GM19328 (cell line): Measurements from ENCODE around the gene RUNX2.

Experiments
- ATAC-seq: cut with Tn5 transposase; IDR thresholded peaks from one replicate; pipeline ENCODE4 v1.9.1; 2021; ENCODE audit warnings: mild to moderate bottlenecking, moderate library complexity; ENCODE audit not compliant: unreplicated experiment

Gene RUNX2

DNA sequence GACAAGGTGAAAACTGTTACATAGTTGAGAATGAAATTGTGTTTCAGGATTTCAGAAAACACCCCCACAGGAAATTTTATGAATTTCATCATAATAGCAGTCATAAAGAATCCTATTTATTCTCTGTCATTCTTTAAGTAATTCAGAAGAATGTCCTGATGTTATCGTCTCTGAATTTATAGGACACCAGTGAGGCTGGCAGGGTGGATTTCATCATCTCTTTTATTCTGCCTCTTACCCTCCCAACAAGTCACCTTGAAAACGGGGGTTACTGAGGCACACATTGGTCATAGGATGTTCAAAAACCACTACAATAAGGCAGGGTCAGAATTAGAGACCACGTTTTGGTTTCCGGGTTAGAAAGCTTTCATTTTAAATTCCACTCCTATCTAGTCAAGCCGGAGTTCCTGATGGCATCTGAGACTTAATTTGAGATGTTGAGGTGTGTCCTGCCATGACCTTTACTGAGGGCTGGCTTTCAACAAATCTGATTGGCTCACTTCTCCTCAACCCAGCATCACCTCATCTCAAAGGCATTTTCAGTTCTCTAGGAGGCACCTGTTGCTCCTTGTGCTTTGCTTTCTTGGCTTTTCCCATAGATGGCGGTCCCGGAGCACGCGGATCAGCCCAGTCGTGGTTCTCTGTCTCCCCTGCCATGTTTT, 280.3 kb downstream of the RUNX2 start:
- no peak for ATAC-seq

DNA sequence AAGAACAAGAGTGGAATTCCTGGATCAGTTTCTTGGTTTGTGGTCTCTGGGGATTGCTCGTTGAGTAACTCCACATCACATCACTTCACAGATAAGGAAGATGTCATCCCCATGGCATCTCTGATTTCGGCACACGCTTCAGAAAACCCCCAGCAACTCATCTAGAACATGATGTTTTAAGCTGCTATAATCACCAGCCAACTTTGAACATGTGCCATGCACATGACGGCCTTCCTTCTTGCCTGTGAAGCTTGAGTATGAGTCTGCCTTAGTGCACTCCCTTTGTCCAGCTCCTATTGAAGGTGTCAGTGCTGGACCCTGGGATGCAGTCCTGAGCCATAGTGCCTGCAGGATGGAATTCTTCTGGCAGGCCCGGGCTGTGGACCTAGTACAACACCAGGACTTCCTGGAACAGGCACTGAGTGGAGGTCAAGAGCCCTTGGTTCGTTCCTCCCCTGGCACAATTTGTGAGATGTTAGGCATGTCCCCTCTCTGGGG, 281.1 kb downstream of the RUNX2 start:
- no peak for ATAC-seq

DNA sequence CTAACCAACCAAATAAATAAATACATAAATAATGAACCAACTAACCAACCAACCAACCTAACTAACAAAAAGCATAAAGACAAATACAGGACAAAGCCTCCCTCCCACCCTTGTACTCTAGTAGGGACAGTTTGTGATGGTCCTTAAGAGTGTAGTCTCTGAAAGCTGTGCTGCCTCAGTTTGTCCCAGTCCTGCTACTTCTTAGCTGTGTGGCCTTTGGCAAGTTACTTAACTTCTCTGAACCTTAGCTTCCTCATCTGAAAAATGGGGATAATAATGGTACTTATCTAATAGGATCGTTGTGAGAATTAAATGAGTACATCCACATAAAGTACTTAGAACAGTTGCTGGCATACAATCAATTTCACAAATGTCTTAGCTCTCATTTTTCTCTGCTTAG, 282.2 kb downstream of the RUNX2 start:
- no peak for ATAC-seq

DNA sequence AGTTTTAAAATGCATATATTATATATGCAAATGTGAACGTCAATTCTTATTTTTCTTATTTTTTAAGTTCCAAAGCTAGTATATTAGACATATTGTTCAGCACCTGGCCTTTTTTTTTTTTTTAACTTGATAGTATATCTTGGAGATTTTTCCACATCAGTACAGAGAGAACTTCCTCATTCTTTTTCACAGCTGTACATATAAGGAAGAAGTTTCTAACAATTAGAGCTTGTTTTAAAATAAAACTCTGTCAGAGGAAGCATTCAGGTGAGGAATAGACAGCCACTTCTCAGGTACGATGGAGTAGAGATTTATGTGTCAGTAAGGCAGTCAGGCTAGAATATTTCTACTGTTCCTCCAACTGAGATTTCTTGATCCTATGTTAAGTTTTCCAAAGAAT, 282.7 kb downstream of the RUNX2 start:
- no peak for ATAC-seq

DNA sequence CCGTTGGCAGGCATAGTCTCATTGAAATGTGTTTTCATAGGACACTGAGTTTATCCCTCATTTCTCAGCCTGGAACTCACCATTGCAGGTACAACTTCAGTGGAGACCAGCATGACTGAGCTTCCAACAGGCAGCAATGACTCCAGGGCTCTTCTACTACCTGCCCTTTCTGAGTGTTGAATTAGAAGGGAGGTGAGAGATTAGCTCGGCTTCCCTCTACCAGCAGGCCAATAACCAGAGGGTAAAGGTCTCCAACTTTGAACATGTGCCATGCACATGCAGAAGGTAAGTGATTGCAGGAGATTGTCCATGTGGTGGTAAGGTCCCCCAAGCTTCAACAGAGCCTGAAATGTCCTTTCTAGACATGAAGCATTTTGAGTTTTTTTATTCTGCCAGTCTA, 283.4 kb downstream of the RUNX2 start:
- ATAC-seq: no peak

DNA sequence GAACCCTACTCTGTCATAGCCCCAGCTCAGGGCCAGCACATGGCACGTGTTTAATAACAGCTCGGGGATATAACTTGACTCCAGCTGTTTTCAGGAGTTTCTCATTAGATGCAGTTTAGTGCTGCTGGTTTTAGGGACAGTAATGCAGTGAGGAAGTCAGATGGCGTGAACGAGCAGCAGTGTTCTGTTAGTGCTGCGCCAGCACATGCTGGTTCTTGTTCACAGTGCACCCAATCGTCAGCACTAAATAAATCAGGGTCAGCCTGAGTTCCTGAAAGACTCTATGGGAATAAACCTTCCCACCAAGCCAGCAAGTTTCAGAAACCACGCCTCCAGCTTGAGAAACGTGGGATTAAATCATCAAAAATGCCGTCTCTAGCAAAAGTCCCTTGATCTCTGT, 285.5 kb downstream of the RUNX2 start:
- ATAC-seq: no peak

DNA sequence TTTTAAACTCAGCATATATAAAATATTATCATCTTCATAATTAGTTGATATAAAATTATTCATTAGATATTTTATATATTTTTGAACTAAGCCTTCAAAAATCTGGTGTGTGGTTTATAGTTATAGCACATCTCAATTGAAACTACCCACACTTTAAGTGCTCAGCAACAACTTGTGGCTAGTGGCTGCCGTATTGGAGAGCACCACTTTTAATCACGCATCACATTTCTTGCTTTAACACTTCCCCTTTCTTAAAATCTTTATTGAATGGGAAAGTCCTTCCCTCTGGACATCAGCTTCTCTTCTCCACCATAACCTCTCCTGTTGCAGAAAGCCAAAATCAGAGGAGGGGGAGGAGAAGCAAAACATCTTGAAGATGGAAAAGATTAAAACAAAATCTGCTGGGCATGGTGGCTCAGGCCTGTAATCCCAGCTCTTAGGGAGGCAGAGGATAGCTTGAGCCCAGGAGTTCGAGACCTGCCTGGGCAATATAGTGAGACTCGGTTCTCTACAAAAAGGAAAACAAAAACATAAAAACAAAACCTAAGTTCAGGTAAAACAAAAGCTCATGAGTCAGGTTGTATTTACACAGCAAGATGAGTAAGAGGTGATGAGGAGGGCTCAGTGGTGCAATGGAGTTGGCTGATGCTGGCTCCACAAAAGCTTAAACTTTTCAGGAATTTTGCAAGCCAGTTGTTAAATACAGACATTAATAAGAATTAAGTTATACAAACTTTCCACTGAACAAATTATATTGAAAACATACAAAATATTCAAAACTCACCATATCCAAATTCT, 286.6 kb downstream of the RUNX2 start:
- no peak for ATAC-seq

DNA sequence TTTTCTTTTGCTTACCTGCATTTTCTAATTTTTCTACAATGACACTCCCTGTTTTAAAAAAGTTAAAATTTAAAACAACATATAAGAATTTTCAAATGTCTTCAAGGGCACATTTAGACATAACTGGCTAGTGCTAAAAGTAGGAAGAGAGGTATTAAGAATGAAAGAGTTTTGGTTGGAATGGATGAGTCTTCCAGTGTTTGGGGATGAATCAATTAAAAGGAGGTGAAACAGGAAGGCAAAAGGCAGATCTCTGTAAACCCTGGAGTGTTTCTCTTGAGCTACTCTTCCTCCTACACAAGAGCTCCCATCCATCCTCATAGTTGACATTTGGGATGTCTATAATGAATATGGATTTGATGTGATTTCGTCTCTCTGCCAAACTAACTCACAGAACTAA, 288.1 kb downstream of the RUNX2 start:
- no peak for ATAC-seq

DNA sequence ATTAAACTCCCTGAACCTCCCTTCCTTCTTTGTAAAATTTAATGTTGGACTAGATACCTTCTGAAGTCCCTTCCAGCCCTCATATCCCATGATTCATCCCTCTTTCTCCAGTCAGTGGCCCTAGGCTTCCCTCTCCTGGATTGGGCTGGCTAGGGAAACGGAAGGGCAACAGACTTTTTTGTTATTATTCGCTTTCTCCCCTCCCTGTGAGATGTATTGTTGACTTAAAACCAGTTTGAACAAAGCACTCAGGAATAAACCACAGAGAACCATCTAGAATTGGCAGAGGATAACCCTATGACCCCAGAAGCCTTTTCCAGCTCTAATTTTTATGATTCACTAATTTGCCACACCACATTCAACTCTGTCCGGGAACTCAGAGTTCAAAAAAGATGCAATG, 289.3 kb downstream of the RUNX2 start:
- ATAC-seq: no peak

DNA sequence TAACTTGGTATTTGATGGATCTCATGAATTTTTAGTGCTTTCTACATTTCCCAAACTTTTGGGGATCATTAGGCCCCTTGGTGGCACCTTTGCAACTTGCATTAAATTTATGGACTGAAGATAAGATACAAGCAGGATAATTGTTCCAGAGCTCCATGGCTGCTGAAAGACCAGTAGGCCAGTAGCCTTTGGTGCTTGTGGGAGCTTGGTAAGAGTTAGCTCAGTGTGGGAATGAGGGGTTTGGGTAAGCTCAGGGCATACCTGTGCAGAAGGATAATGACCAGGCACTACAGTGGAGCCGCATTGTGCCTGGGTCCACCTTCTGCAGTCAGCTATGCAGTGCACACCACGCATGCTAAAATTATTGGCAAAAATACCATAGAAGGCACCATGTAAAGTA, 290.1 kb downstream of the RUNX2 start:
- no peak for ATAC-seq

DNA sequence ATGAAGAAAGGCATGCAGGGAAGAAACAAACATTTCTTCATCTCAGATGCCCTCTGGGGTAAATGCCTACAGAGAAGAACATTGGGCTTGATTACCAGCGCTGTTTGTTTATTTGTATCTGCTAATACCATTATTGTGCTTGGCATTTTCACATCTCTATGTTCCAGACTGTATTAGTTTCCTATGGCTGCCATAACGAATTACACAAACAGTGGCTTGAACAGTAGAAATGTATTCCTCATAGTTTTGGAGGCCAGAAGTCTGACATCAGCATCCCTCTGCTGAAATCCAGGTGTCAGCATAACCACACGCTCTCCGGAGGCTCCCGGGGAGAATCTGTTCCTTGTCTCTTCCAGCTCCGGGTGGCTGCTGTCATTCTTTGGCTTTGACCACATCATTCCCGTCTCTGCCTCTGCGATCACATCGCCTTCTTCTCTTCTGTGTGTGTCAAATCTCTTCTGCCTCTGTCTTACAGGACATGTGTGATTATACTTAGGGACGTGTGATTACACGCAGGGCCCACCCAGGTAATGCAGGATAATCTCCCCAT, 291.2 kb downstream of the RUNX2 start:
- ATAC-seq: no peak

DNA sequence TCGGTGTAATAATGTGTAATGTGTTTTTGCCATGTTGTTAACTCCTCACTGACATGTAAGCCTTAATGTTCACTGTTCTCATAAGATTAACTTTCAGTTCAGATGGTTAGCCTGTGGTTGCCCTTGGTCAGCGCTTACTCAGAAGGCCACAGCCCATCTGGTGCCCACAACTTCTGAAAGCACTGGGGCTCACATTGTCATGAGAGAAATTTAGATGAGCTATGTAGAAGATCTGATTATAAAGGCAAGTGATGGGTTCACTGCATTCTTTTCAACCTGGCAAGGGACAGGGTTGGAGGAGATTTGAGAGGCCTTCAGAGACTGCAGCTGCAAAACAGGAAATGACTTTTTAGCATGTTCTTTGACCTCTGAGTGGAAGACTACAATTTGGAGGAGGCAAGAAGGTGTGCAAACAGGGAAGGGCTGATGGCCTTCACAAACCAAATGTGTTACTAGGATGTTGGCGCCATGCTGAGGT, 291.9 kb downstream of the RUNX2 start:
- ATAC-seq: no peak

DNA sequence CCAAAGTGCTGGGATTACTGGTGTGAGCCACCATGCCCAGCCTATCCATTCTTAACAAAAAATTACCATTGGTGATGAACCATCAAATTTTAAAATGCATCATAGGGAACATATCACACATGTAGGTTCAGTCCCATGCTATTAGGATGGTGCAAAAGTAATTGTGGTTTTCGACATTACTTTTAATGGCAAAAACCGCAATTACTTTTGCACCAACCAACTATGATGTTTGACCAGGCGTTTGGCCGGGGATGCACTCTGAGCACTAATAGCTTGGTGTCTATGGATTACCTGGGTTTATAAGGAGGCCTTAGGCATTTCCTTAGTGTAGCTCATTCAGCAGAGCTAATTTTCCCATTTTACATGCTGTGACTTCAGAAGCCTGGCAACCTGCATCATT, 296.1 kb downstream of the RUNX2 start:
- ATAC-seq: no peak

DNA sequence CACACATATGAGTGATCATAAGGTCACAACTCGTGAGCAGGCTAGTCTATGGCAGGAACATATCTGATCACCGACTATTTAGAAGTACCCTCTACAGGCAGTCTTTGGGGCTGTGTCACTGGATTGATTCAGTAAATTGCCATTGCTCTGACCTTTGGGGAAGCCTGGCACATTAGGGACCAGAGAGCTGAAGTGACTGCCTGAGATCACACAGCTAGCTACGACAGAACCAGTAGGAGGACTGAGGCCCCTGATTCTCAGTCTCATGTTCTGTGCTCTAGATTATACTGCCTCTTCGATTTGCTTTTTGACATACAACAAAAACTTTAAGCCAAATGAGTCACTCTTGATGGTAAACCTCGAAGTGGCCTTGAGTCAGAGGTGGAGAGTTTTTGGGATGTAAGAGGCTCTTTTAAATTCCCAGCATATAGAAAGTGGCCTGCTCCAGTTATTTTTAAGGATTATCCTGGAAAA, 297.1 kb downstream of the RUNX2 start:
- no peak for ATAC-seq

DNA sequence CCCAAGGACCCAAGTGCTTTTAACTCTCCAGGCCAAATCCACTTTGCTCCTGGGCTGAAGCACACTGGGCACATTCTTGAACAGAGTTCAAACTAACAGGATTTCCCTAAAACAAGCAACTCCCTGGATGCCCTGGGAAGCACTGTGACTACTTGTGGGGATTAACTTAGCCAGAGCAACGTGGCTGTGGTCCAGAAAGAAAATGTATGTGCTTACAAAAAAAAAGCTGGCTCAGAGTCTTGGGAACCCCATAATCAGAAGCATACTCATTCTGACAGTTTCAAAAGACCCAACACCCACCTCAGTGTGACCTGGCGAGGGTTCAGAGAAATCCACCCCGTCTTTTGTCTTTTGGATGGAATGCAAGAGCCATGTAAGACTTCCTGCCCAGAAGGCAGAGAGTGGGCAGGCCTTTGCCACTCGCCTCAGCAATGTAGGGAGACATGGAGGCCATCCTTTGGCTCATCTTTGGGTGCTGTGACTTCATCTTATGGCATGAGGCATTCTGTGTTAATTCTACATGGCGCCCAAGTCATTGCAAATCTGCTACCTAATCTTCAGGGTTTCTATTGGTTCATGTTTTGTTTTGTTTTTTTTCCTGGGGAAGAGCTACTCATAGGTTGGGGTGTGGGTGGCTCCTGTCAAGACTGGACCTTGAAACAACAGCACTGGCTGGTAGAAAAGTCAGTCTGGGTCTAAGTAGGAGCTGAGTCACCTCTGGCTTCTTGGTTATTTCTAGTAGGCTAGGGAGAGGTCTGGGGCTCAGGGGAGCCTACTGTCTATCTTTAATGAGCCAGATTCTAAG, 298.2 kb downstream of the RUNX2 start:
- ATAC-seq: no peak

DNA sequence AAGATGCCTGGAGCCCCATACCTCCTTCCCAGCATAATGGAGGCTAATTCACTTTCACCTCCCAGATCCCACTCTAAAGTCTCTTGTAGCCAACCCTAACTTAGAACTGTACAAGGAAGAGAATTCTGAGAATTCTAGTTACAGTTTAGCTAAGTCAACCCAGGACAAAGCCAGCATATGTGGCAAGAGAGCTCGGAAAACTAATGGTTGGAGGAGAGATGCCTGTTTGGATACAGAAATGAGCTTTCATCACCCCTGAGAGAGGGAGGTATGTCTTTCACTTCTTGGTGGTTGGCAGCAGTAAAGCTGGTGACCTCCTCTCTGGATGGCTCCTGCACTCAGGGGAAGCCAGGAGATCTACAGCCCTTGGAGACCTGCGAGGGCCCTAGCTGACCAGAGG, 302.2 kb downstream of the RUNX2 start:
- no peak for ATAC-seq

DNA sequence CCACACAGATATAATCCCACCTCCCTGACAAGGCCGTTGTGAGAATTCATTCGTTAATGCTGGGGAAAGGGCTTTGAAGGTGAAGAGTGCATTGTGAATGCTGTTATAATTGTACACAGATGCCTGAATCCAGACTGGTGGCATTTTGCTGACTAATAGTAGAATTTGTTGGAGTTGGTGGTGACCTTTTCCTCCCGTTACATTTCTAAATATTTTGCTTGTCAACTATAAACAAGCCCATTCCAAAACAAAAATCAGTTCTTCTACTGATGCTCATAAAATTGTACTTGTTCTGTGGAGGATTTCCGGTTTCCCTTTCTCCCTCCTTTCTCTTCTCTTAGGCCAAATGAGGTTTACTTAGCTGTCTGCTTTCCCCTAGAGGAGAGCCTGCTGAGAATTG, 302.7 kb downstream of the RUNX2 start:
- no peak for ATAC-seq

DNA sequence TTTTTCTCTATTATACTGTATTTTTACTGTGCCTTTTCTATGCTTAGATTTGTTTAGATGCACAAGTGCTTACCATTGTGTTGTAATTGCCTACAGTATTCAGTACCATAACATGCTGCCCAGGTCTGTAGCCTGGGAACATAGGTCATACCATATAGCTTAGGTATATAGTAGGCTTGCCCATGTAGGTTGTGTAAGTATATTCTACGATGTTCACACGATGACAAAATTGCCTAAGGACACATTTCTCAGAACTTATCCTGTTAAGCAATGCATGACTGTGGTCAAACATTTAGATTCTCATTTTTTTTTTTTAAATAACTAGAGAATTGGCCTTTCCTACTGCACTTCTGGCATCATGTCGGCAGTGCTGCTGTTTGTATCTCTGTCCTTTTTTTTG, 303.3 kb downstream of the RUNX2 start:
- no peak for ATAC-seq

DNA sequence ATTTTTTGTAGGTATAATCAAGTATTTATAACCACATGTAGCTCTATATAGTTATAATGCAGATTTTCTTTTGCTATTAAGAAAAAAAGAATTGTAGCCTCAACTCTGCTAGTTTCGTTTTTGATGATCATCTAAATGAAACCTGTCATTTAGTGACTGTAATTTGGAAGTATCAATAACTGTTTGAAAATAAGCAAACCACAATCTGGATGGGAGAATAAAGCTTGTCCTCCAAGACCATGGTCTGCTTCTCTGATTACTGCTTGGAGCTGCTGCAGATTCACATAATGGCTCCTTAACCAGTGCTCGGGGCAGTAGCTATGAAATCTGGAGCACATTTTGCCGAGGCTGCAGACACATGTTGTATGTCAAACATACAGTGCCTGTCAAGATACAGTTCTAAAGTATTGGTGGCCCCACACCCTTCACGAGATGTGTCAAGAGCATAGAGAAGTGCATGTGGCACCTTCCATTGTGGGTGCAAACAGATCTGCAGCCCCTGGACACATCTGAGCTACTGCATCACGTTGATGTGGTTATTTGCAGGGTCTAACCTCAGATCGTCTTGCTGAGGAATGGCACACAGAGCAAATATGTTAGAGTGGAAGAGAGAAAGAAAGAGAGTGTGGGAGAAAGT, 305.3 kb downstream of the RUNX2 start:
- no peak for ATAC-seq

DNA sequence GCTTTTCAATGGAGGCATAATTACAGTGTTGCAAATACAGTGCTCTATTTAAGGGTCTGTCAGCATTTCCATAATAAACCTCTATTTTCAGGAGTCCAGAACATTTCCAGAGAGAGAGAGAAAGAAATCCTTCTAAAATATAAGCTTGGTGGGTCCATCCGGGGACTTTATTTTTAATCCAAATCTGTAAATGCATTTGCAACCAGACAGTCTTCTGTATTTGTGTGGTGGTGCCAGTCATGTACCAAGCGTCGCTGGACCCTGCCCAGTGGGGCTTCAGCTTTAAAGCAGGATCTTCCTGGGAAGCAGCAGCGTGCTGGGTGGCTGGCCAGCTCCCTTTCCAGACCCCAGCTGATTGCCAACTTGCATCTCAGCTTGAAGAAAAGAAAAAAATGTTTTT, 306.1 kb downstream of the RUNX2 start:
- no peak for ATAC-seq
